ENCODE measurements around the gene WBP11.

DNA sequence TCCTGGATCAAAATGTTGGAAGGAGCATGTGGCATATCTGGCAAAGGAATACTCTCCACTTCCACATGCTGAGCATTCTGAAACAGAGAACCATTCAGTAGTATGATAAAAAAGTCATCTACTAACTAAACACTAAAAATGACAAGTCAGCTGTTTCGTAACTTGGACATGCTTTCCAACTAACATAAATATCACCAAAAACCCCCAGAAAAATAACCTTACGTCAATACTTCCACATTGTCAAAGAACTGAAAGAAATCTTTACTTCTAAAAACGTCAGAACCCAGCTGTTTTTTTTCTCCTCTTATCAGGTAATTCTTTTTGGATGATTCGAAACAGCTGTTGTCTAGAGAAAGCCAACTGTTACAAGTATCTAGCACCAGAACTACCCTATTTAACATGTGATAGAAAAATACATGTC is 8.2 kb downstream of the WBP11 start:
- TF ChIP-seq EZH2 (IDR thresholded peaks at IDR 0.05; ENCODE audit: borderline replicate concordance, low read length): no peak
- TF ChIP-seq, protein P1, sequence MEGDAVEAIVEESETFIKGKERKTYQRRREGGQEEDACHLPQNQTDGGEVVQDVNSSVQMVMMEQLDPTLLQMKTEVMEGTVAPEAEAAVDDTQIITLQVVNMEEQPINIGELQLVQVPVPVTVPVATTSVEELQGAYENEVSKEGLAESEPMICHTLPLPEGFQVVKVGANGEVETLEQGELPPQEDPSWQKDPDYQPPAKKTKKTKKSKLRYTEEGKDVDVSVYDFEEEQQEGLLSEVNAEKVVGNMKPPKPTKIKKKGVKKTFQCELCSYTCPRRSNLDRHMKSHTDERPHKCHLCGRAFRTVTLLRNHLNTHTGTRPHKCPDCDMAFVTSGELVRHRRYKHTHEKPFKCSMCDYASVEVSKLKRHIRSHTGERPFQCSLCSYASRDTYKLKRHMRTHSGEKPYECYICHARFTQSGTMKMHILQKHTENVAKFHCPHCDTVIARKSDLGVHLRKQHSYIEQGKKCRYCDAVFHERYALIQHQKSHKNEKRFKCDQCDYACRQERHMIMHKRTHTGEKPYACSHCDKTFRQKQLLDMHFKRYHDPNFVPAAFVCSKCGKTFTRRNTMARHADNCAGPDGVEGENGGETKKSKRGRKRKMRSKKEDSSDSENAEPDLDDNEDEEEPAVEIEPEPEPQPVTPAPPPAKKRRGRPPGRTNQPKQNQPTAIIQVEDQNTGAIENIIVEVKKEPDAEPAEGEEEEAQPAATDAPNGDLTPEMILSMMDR (IDR thresholded peaks at IDR 0.05; ENCODE audit: low read length): no peak

Measured in OCI-LY1 (cell line).